GM19043 (cell line): ENCODE results near the gene HOXC4.

Experiments
- ATAC-seq: cut with Tn5 transposase; IDR thresholded peaks from one replicate; pipeline ENCODE4 v1.9.1; 2021; ENCODE audit warnings: low read depth; ENCODE audit not compliant: unreplicated experiment

Gene HOXC4

GRCh38 chr12:54027442-54027786 lies 26.2 kb upstream of the HOXC4 start:
- ATAC-seq: no peak

GRCh38 chr12:54028314-54029201 lies 25.1 kb upstream of the HOXC4 start, which contains the start of gene HOXC6:
TSS of gene HOXC6 (plus strand) at chr12:54028440. CDS start at chr12:54028522, 82 bp downstream.
- no peak for ATAC-seq

GRCh38 chr12:54029529-54030441 lies 23.9 kb upstream of the HOXC4 start:
- ATAC-seq: no peak

- no peak for ATAC-seq
These were observed 23.2 kb upstream of the HOXC4 start for GRCh38 chr12:54030442-54030801.

GRCh38 chr12:54030889-54031471 lies 22.7 kb upstream of the HOXC4 start:
- no peak for ATAC-seq

- ATAC-seq: no peak
These were observed 22.2 kb upstream of the HOXC4 start for GRCh38 chr12:54031480-54031879.

GRCh38 chr12:54032086-54032619 lies 21.5 kb upstream of the HOXC4 start:
- ATAC-seq: no peak

- ATAC-seq: no peak
These were observed 21.0 kb upstream of the HOXC4 start, which contains the start of gene HOXC5 for GRCh38 chr12:54032627-54033100. TSS of gene HOXC5 (plus strand) at chr12:54033050. CDS start at chr12:54033123, 73 bp downstream.

GRCh38 chr12:54033106-54033979 lies 20.3 kb upstream of the HOXC4 start:
- no peak for ATAC-seq

- no peak for ATAC-seq
These were observed 19.5 kb upstream of the HOXC4 start for GRCh38 chr12:54033980-54034784.

- no peak for ATAC-seq
These were observed 18.8 kb upstream of the HOXC4 start for GRCh38 chr12:54034785-54035310.

- ATAC-seq: no peak
These were observed 17.9 kb upstream of the HOXC4 start for GRCh38 chr12:54035568-54036264.

- no peak for ATAC-seq
These were observed 16.8 kb upstream of the HOXC4 start for GRCh38 chr12:54036620-54037359.

- no peak for ATAC-seq
These were observed 16.0 kb upstream of the HOXC4 start for GRCh38 chr12:54037360-54038283.

- ATAC-seq: no peak
These were observed 15.3 kb upstream of the HOXC4 start for GRCh38 chr12:54038284-54038870.

- no peak for ATAC-seq
These were observed 14.7 kb upstream of the HOXC4 start for GRCh38 chr12:54038871-54039414.
